ENCODE results near the gene NPBWR2. TPM values are rescaled to one million over a fixed set of nuclear protein-coding genes. Genes with fewer than 3 reads are reported as not detected.

Gene NPBWR2, protein sequence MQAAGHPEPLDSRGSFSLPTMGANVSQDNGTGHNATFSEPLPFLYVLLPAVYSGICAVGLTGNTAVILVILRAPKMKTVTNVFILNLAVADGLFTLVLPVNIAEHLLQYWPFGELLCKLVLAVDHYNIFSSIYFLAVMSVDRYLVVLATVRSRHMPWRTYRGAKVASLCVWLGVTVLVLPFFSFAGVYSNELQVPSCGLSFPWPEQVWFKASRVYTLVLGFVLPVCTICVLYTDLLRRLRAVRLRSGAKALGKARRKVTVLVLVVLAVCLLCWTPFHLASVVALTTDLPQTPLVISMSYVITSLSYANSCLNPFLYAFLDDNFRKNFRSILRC
- not detected in 2 replicates for total RNA-seq (ENCODE audit: low replicate concordance)

DNA sequence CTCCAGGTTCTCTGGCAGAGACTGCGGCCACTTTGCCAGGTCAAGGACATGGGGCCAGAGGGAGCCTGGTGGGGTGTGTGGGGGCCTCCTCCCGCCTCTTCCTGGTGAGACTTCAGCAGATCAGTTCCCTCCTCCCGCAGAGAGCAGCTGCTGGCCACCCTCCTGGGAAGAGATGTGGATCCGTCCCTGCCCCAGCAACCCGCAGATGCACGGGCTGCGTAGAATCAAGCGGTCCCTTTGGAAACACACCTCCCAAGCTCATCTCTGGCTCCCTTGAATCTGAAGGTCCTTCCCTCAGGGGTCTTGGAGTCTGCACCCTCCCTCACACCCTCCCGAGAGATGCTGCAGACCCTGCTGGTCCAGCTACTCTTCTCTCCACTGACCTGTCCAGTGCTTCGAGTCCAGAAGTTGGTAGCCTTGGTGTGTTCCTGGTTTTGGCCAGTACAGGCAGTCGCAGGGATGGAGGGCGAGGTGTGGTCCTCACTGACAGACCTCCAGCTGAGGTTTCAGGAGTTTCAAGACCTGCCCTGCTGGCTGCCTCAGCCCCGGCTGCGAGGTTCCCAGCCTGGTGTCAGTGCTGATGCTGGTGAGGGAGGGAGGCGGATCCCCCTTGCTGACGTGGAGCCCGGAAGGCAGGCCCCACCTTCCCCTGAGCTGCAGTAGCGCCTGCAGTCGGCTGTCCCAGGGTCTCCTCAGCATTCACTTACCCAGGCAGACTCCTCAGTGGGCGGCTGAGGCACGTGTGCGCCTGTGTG, at the start of gene NPBWR2:
Gene NPBWR2 (minus strand): TSS at position 585 of the 755 bp plus-strand sequence. CDS start 734 bp downstream, outside the sequence.
- H3K9ac ChIP-seq, result no peak within 1 kb of the TSS
- H3F3A ChIP-seq (ENCODE audit: low read depth), result no peaks in the 10 kb centered on the region
- H2AFZ ChIP-seq (replicated peaks), result no peak within 1 kb of the TSS
- no peak within 1 kb of the TSS for H3K27ac Mint-ChIP-seq
- H3K36me3 ChIP-seq, result no peaks in the 10 kb centered on the region
- H3K27ac ChIP-seq, result no peak within 1 kb of the TSS
- H3K4me2 ChIP-seq, result no peak within 1 kb of the TSS
- no peak within 1 kb of the TSS for H3K4me3 ChIP-seq
- H3K9me3 Mint-ChIP-seq, result no peaks in the 10 kb centered on the region
- peaks cover 4% of the 10 kb centered on the region for H3K4me1 ChIP-seq
- peaks cover 9% of the 10 kb centered on the region for H4K20me1 ChIP-seq (ENCODE audit: low read depth)
- peak; percentile 45 for DNase-seq (ENCODE audit: low spot score)
- no peaks in the 10 kb centered on the region for H3K36me3 Mint-ChIP-seq
- H3K4me3 Mint-ChIP-seq, result peak within 1 kb of the TSS; percentile 31
- peaks cover 12% of the 10 kb centered on the region for H3K4me1 Mint-ChIP-seq
- H3K79me2 ChIP-seq (ENCODE audit: low read depth), result no peaks in the 10 kb centered on the region
- H3K27me3 Mint-ChIP-seq (ENCODE audit: insufficient read depth, low read depth), result peaks cover 24% of the 10 kb centered on the region
- H3K9me3 ChIP-seq (ENCODE audit: low read depth), result no peaks in the 10 kb centered on the region
- peaks cover 22% of the 10 kb centered on the region for H3K27me3 ChIP-seq
- TF ChIP-seq EZH2 (IDR thresholded peaks at IDR 0.05) (no peak), EZH2phosphoT487 (IDR thresholded peaks at IDR 0.05) (no peak)
- TF ChIP-seq, protein P1, sequence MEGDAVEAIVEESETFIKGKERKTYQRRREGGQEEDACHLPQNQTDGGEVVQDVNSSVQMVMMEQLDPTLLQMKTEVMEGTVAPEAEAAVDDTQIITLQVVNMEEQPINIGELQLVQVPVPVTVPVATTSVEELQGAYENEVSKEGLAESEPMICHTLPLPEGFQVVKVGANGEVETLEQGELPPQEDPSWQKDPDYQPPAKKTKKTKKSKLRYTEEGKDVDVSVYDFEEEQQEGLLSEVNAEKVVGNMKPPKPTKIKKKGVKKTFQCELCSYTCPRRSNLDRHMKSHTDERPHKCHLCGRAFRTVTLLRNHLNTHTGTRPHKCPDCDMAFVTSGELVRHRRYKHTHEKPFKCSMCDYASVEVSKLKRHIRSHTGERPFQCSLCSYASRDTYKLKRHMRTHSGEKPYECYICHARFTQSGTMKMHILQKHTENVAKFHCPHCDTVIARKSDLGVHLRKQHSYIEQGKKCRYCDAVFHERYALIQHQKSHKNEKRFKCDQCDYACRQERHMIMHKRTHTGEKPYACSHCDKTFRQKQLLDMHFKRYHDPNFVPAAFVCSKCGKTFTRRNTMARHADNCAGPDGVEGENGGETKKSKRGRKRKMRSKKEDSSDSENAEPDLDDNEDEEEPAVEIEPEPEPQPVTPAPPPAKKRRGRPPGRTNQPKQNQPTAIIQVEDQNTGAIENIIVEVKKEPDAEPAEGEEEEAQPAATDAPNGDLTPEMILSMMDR (IDR thresholded peaks at IDR 0.05), result no peak

DNA sequence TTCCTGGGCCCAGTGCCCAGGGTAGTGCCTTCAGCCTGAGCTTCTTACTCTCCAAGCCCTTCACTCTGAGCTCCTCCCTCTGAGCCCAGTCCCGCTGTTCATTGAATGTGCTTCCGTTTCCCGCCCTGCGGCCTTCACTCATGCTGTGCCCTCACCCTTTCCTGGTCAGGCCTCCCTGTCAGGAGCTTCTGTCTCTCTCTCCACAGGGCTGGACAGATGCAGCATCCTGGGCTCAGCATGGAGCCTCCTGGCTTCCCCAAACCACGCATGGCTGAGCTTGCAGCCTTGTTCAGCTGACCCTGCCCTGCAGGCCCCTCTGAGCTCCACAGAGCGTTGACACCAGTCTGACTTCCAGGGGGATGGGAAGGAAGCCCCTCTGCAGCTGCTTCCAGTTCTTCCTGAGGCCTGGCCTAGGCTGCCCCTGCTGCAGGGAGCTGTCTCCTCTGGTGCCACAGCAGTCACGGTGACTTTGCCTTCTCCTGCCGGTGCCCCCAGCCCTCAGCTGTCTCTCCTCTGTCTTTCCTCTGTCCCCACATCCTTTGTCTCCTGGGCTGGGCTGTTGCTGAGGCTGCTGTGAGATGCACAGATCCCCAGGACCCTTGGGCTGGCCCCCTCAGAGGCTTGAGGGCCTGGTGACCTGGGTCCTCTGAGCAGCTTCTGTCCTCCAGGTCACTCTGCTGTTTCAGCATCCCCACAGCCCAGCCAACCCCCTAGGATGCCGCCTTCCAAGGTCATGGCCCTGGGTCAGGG, 48.9 kb upstream of the NPBWR2 start:
- no peak overlapping the region for H3K4me3 ChIP-seq
- Mint-ChIP-seq H3K4me3 (peak overlapping the region; percentile 18), H3K36me3 (no peaks in the 10 kb centered on the region), H3K9me3 (peaks cover 2% of the 10 kb centered on the region), H3K27ac (peak overlapping the region; percentile 88), H3K27me3 (ENCODE audit: insufficient read depth, low read depth) (peaks cover 30% of the 10 kb centered on the region), H3K4me1 (peaks cover 70% of the 10 kb centered on the region)
- H3K9me3 ChIP-seq (ENCODE audit: low read depth), result no peaks in the 10 kb centered on the region
- H3K4me1 ChIP-seq, result peaks cover 47% of the 10 kb centered on the region
- peak; percentile 61 for DNase-seq (ENCODE audit: low spot score)
- TF ChIP-seq, protein P1 (IDR thresholded peaks at IDR 0.05), result no peak
- TF ChIP-seq EZH2 (IDR thresholded peaks at IDR 0.05), result no peak
- TF ChIP-seq EZH2phosphoT487 (IDR thresholded peaks at IDR 0.05), result no peak
- H3K27me3 ChIP-seq, result peaks cover 8% of the 10 kb centered on the region
- no peaks in the 10 kb centered on the region for H3K79me2 ChIP-seq (ENCODE audit: low read depth)
- peak overlapping the region; percentile 55 for H3K4me2 ChIP-seq
- H3K9ac ChIP-seq, result no peak overlapping the region
- no peak overlapping the region for H2AFZ ChIP-seq (replicated peaks)
- H3F3A ChIP-seq (ENCODE audit: low read depth), result peaks cover 29% of the 10 kb centered on the region
- H4K20me1 ChIP-seq (ENCODE audit: low read depth), result peaks cover 4% of the 10 kb centered on the region
- H3K36me3 ChIP-seq, result no peaks in the 10 kb centered on the region
- no peak overlapping the region for H3K27ac ChIP-seq

DNA sequence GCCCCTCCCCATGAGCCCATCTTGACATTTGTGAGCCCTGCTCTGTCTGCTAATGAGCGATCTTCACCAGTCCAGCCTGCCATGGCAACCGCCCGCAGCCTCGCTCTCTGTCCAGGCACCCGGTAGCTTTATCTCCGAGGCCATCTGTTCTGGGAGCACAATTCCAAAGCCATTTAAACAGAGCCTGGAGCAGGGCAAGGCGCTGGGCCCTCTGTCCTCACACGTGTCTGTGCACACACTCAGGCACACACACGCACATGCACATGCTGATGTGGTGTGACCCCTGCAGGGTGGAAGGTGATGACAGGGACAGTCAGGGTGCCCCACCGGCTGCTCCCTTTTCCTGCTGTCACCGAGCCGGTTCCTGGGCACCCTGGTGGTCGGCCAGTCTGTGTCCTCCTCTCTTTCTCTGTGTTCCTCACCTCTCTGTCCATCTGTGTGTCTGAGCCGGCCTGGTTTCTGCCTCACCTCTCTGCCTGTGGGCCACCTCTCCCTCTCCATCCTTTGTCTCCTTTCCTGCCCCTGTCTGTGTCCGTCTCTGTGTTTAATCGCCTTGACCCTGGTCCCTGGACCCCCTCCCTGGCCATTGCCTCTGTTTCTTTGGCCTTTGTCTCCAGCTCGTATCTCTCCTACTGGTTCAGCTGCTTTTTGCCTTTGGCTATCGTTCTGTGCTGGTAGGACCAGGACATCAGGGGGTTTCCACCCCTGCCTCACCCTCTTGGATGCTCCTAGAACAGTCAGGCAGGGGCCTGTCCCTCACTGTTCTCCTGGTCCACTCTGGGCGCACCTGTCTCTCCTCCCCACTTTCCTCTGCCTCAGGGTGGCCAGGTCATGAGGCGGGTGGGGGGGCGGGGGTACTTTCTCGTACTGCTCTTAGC, 48.1 kb upstream of the NPBWR2 start:
- H3K27me3 Mint-ChIP-seq (ENCODE audit: insufficient read depth, low read depth), result peaks cover 27% of the 10 kb centered on the region
- TF ChIP-seq EZH2phosphoT487 (IDR thresholded peaks at IDR 0.05), result no peak
- TF ChIP-seq, protein P1 (IDR thresholded peaks at IDR 0.05), result no peak
- TF ChIP-seq EZH2 (IDR thresholded peaks at IDR 0.05), result no peak
- H3K9me3 ChIP-seq (ENCODE audit: low read depth), result no peaks in the 10 kb centered on the region
- H3K4me3 ChIP-seq, result no peak overlapping the region
- no peaks in the 10 kb centered on the region for H3K27me3 ChIP-seq
- H4K20me1 ChIP-seq (ENCODE audit: low read depth), result no peaks in the 10 kb centered on the region
- no peak for DNase-seq (ENCODE audit: low spot score)
- peaks cover 28% of the 10 kb centered on the region for H3F3A ChIP-seq (ENCODE audit: low read depth)
- peaks cover 70% of the 10 kb centered on the region for H3K4me1 Mint-ChIP-seq
- H3K27ac Mint-ChIP-seq, result peak overlapping the region; percentile 42
- peak overlapping the region; percentile 13 for H3K4me2 ChIP-seq
- no peak overlapping the region for H3K9ac ChIP-seq
- H3K4me1 ChIP-seq, result peaks cover 47% of the 10 kb centered on the region
- no peaks in the 10 kb centered on the region for H3K36me3 Mint-ChIP-seq
- H3K79me2 ChIP-seq (ENCODE audit: low read depth), result no peaks in the 10 kb centered on the region
- no peaks in the 10 kb centered on the region for H3K36me3 ChIP-seq
- peaks cover 2% of the 10 kb centered on the region for H3K9me3 Mint-ChIP-seq
- no peak overlapping the region for H2AFZ ChIP-seq (replicated peaks)
- H3K4me3 Mint-ChIP-seq, result no peak overlapping the region
- no peak overlapping the region for H3K27ac ChIP-seq
